Measurements from ENCODE around the gene ZFHX3.

GRCh38 chr16:73049511-73049910 is 1.6 kb upstream of the ZFHX3 start:
- TF ChIP-seq EZH2 (IDR thresholded peaks at IDR 0.05; ENCODE audit: borderline replicate concordance, low read depth, low read length, poor library complexity, severe bottlenecking) (no peak), CTCF (conservative IDR thresholded peaks at IDR 0.05; ENCODE audit: low read depth, low read length) (no peak)

All from A673 (cell line).